ENCODE results near the gene CREBL2.
"Not testable (repeated sequence)": the region's sequence is repeated elsewhere in the genome, so short reads cannot be mapped to it uniquely, and the experiment has no call there.

CREBL2 gene

DNA sequence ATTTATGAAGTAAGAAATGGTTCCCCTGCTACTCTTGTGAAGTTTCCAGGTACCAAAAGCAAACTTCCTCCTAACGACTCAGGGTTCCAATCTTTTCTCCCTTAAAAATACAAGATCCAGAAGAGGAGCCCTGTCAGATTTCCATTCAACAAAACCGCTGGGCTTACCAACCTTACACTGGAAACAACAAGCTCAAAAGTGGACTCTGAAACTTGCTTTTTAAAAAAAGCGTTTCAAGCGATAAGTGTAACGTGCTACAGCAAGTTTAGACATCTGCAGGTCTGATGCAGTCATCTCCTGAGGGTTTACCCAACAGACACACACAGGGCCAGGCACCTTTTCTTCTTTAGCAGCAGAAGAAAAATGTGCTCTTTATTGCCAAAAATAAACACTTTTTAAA, 6.9 kb upstream of the CREBL2 start:
- ATAC-seq (replicated peaks; ENCODE audit: extremely low read depth, poor library complexity, severe bottlenecking) (no peak), DNase-seq (ENCODE audit: low spot score in 2 of 2) (no peak)
- Mint-ChIP-seq H3K9me3 (no peaks in the 10 kb centered on the region), H3K4me1 (no peaks in the 10 kb centered on the region), H3K4me3 (no peak overlapping the region), H3K27me3 (no peaks in the 10 kb centered on the region), H3K36me3 (ENCODE audit: insufficient read depth) (peaks cover 4% of the 10 kb centered on the region), H3K27ac (ENCODE audit: low read depth) (no peak overlapping the region)

DNA sequence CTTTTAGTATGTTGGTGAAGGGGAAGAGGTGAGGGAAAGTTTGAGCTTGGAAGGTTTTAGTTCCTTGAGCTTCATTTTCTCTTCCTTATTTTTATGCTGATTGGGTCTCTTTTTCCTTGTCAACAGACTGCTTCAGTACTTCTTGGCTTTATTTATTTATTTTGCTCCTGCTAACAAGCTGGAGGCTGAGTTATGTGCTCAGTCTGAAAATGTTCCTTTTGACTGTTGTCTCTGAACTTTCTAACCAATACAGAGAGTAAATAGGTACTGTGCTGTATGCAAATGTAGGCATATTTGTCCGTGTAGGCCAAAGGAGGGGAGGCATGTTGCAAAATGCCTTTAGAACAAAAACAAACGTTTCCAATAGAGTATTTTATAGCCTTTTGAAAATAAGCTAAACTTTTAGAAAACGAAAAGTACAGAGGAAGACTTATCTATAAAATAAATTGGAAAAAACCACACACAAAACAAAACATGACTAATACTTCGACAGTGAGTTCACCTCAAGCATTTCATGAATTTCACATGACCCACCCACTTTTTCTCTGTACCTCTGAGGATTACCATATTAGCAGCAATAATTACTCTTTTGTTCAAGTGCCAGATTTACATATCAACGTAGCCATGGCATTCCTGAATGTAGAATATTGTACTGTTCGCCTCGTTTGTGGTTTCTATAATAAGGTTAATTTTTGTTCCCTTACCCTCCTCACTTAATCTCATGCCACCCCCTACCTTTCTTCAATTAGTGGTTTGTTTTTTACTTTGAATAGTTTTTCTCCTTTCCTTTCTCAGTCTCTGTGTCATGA, 4.7 kb upstream of the CREBL2 start:
- H3K27me3 Mint-ChIP-seq, result no peaks in the 10 kb centered on the region
- ATAC-seq (replicated peaks; ENCODE audit: extremely low read depth, poor library complexity, severe bottlenecking) (no peak), DNase-seq (ENCODE audit: low spot score in 2 of 2) (no peak)
- no peak overlapping the region for H3K27ac Mint-ChIP-seq (ENCODE audit: low read depth)
- peaks cover 13% of the 10 kb centered on the region for H3K4me1 Mint-ChIP-seq
- no peaks in the 10 kb centered on the region for H3K9me3 Mint-ChIP-seq
- H3K36me3 Mint-ChIP-seq (ENCODE audit: insufficient read depth), result peaks cover 11% of the 10 kb centered on the region
- H3K4me3 Mint-ChIP-seq, result no peak overlapping the region

DNA sequence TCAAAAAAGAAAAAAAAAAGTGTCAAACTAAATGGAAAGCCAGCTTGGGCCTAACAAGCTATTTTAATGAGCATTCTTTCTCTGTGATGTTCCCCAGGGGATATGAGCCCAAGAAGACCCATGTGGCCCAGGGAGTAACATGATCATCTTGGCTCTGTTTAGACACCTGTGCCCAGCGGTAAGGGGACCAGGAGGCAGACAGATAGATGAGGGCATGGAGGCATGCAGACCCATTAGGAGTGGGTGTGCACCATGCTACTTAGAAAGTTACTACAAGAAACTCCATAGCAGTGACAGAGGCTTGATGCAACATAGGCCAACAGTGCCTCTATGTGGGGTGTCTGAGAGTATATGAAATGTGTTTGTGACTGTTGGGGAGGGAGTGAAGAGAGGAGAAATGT, 3.1 kb upstream of the CREBL2 start:
- Mint-ChIP-seq H3K4me1 (peaks cover 29% of the 10 kb centered on the region), H3K36me3 (ENCODE audit: insufficient read depth) (peaks cover 19% of the 10 kb centered on the region), H3K27me3 (no peaks in the 10 kb centered on the region), H3K27ac (ENCODE audit: low read depth) (no peak overlapping the region), H3K4me3 (no peak overlapping the region), H3K9me3 (no peaks in the 10 kb centered on the region)
- ATAC-seq (replicated peaks; ENCODE audit: extremely low read depth, poor library complexity, severe bottlenecking) (no peak), DNase-seq (ENCODE audit: low spot score in 2 of 2) (no peak)

DNA sequence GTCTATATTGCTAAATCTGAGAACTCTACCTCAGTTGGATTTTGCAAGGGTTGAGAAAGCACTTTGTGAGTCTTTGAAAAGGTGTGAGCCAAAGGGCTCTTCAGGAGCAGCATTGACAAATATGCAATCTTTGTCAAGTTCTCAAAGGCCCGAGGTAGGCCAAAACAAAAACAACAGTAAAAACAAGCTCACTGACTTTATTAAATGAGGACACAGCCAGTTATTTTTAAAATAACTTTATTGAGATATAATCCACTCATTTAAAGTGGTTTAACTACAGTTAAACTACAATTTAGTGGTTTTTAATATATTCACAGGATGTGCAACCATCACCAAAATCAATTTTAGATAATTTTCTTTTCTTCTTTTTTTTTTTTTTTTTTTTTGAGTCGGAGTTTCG, 2.0 kb upstream of the CREBL2 start:
- Mint-ChIP-seq H3K27ac (ENCODE audit: low read depth) (no peak overlapping the region), H3K27me3 (no peaks in the 10 kb centered on the region), H3K9me3 (no peaks in the 10 kb centered on the region), H3K36me3 (ENCODE audit: insufficient read depth) (peaks cover 22% of the 10 kb centered on the region), H3K4me1 (peaks cover 36% of the 10 kb centered on the region), H3K4me3 (no peak overlapping the region)
- no peak for ATAC-seq (replicated peaks; ENCODE audit: extremely low read depth, poor library complexity, severe bottlenecking)
- DNase-seq (ENCODE audit: low spot score in 2 of 2), result no peak

DNA sequence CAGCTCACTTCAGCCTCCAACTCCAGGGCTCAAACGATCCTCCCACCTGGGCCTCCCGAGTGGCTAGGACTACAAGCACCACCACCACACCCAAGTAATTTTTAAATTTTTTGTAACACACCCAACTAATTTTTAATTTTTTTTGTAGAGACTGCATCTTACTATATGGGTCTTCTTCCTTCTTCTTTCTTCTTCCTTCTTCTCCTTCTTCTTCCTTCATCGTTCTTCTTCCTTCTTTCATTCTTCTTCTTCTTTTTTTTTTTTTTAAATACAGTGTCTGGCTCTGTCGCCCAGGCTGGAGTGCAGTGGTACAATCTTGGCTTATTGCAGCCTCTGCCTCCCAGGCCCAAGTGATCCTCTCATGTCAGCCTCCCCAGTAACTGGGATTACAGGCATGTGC, 965 bp upstream of the CREBL2 start:
- no peak for DNase-seq (ENCODE audit: low spot score in 2 of 2)
- no peak for ATAC-seq (replicated peaks; ENCODE audit: extremely low read depth, poor library complexity, severe bottlenecking)
- Mint-ChIP-seq H3K27me3 (no peaks in the 10 kb centered on the region), H3K4me1 (peaks cover 38% of the 10 kb centered on the region), H3K27ac (ENCODE audit: low read depth) (peak overlapping the region; percentile 97), H3K4me3 (peak overlapping the region; percentile 92), H3K36me3 (ENCODE audit: insufficient read depth) (peaks cover 24% of the 10 kb centered on the region), H3K9me3 (no peaks in the 10 kb centered on the region)

DNA sequence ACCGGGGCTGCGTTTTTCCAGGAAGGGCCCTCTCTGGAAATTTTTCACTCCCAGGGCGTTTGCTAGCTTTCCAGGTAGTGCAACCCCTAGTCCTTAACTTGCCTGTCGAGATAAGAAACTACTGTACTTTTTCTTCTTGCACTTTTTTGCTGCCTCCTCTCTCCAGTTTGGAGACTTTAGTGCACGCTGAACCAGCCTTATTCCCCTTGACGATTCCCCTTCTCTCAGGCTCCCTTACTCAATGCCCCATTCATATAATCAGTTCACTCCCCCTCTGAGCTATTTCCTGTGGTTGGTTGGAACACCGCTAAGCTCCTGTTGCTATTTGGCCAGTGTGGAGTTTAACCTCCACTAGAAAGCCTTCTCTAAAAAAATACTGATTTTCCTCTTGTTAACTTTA, 682 bp downstream of the CREBL2 start:
- ATAC-seq (replicated peaks; ENCODE audit: extremely low read depth, poor library complexity, severe bottlenecking) (peak; percentile 26), DNase-seq (ENCODE audit: low spot score in 2 of 2) (no peak)
- peak overlapping the region; percentile 97 for H3K27ac Mint-ChIP-seq (ENCODE audit: low read depth)
- no peaks in the 10 kb centered on the region for H3K27me3 Mint-ChIP-seq
- H3K4me1 Mint-ChIP-seq, result peaks cover 48% of the 10 kb centered on the region
- no peaks in the 10 kb centered on the region for H3K9me3 Mint-ChIP-seq
- H3K4me3 Mint-ChIP-seq, result peak overlapping the region; percentile 92
- H3K36me3 Mint-ChIP-seq (ENCODE audit: insufficient read depth), result peaks cover 28% of the 10 kb centered on the region

DNA sequence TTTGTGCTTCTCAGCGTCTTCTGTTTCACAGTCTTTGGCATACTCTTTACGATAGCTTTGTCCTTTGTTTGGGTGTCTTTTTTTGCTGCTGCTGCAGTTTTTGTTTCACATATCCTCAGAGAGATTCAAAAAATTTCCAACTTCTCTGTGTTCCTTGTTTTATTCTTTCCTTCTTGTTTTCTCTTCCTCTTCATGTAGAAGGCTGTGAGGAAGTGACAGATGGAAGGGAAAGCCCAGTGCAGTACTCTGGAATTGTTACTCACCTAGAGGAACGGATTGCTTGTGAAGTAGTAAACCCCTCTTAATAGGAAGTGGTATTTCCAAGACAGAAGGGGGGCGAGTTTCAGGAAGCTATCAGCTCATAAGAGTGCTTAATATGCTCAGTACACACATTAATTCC, 1.7 kb downstream of the CREBL2 start:
- peak overlapping the region; percentile 92 for H3K4me3 Mint-ChIP-seq
- no peaks in the 10 kb centered on the region for H3K27me3 Mint-ChIP-seq
- no peak for ATAC-seq (replicated peaks; ENCODE audit: extremely low read depth, poor library complexity, severe bottlenecking)
- peaks cover 48% of the 10 kb centered on the region for H3K4me1 Mint-ChIP-seq
- peak overlapping the region; percentile 97 for H3K27ac Mint-ChIP-seq (ENCODE audit: low read depth)
- H3K9me3 Mint-ChIP-seq, result no peaks in the 10 kb centered on the region
- H3K36me3 Mint-ChIP-seq (ENCODE audit: insufficient read depth), result peaks cover 28% of the 10 kb centered on the region
- no peak for DNase-seq (ENCODE audit: low spot score in 2 of 2)

DNA sequence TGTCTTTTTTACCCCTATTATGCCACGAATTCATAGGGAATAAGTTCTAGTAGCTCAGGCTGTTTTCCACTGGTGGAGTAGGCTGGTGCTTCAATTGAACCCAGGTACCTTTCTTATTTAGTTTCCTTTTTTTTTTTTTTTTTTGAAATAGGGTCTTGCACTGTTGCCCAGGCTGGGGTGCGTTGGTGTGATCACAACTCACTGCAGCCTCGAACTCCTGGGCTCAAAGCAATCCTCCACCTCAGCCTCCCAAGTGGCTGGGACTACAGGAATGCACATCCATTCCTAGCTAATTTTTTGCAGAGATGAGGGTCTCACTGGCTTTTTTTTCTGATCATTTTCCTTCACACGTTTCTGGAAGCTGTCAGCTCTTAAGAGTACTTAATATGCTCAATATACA, 2.7 kb downstream of the CREBL2 start:
- Mint-ChIP-seq H3K4me1 (peaks cover 48% of the 10 kb centered on the region), H3K27me3 (no peaks in the 10 kb centered on the region), H3K36me3 (ENCODE audit: insufficient read depth) (peaks cover 30% of the 10 kb centered on the region), H3K9me3 (no peaks in the 10 kb centered on the region), H3K4me3 (peak overlapping the region; percentile 18), H3K27ac (ENCODE audit: low read depth) (peak overlapping the region; percentile 97)
- DNase-seq (ENCODE audit: low spot score in 2 of 2), result no peak
- no peak for ATAC-seq (replicated peaks; ENCODE audit: extremely low read depth, poor library complexity, severe bottlenecking)

DNA sequence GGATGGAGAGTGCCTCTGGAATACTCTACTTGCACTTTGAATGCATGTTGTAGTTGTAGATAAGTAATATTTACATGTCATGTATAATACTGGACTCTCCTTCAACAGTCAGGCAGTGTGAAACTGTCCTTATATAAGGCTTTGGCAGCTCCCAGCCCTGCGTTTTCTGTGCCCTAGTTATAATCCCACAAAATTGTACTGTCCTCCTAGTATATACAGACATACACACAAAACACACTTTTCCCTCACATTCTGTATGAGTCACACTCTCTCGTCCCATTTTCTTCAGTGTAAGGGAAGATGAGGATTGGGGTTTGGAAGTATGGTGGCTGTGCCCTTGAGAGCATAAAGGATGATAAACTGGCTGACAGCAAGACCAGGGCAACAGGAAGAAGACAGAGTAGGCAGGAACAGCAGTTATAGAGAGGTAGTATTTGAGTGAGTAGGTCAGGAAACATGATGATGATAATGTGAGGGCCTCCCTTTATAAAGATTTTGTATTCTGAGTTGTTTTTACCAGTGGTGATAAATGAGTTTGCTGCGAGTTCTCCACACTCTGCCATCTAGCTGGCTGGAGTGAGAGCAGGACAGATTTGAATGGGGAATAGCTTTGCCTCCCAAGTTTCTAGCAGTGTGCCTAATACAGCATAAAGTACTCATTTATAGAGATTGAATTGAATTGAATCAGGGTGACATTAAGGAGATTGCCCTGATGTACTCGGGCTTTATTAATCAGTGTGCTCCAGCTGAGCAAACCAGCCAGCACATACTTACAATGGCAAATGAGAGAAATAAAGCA, 5.0 kb downstream of the CREBL2 start:
- Mint-ChIP-seq H3K4me3 (peak overlapping the region; percentile 0), H3K4me1 (peaks cover 46% of the 10 kb centered on the region), H3K27ac (ENCODE audit: low read depth) (peak overlapping the region; percentile 1), H3K9me3 (no peaks in the 10 kb centered on the region), H3K27me3 (no peaks in the 10 kb centered on the region), H3K36me3 (ENCODE audit: insufficient read depth) (peaks cover 27% of the 10 kb centered on the region)
- DNase-seq (ENCODE audit: low spot score in 2 of 2), result no peak
- no peak for ATAC-seq (replicated peaks; ENCODE audit: extremely low read depth, poor library complexity, severe bottlenecking)

DNA sequence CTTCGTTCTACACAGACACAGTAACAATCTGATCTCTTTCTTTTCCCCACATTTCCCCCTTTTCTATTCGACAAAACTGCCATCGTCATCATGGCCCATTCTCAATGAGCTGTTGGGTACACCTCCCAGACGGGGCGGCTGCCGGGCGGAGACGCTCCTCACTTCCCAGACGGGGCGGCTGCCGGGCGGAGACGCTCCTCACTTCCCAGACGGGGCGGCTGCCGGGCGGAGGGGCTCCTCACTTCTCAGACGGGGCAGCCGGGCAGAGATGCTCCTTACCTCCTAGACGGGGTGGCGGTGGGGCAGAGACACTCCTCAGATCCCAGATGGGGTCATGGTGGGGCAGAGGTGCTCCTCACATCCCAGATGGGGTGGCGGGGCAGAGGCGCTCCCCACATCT, 6.4 kb downstream of the CREBL2 start:
- DNase-seq (ENCODE audit: low spot score in 2 of 2); ATAC-seq (replicated peaks; ENCODE audit: extremely low read depth, poor library complexity, severe bottlenecking); H3K27ac Mint-ChIP-seq (ENCODE audit: low read depth); H3K4me3 Mint-ChIP-seq; H3K27me3 Mint-ChIP-seq; H3K9me3 Mint-ChIP-seq: not testable (repeated sequence)
- Mint-ChIP-seq H3K36me3 (ENCODE audit: insufficient read depth) (peaks cover 20% of the 10 kb centered on the region), H3K4me1 (peaks cover 49% of the 10 kb centered on the region)

DNA sequence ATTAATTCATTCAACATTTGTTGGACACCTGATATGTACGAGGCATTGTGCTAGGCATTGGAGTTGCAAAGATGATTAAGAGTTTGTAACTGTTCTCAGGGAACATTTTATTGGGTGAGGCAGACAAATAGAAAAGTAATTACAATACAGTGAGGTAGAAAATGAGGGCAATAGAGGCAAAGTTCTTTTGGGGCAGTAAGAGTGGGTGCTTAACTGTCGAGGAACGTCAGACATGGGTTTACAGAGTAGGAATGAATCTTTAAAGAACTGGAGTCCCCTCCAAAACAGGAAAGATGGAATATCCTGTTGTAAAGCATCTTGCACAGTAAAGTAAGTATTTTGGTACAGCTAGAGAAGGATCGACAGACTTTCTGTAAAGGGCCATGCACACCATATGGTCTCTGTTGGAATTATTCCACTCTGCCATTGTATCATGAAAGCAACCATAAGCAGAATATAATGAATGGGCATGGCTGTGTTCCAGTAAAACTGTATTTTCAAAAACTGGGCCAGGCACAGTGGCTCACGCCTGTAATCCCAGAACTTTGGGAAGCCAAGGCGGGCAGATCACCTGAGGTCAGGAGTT, 9.1 kb downstream of the CREBL2 start:
- H3K27ac Mint-ChIP-seq (ENCODE audit: low read depth), result peak overlapping the region; percentile 74

DNA sequence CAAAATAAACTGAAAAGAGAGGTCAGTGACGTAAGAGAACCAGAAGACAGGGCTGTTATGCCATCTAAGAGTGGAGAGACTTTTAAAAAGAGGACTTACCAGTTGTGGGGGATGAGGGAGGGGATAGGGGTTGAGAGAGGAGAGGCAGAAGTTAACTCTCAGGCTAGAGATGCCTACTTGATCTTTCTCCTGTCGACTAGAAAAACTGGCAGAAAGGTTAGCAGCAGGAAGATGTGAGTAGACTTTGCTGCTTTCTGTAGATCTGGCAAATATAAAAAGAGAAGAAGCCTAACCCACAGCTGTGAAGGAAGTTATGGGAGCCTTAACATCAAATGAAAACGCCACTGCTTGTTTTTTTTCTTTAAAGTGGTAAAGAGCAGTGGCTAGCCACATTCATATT, 10.7 kb downstream of the CREBL2 start:
- Mint-ChIP-seq H3K27ac (ENCODE audit: low read depth) (peak overlapping the region; percentile 74), H3K4me1 (peaks cover 60% of the 10 kb centered on the region), H3K36me3 (ENCODE audit: insufficient read depth) (peaks cover 5% of the 10 kb centered on the region), H3K4me3 (peak overlapping the region; percentile 52), H3K27me3 (no peaks in the 10 kb centered on the region), H3K9me3 (no peaks in the 10 kb centered on the region)
- DNase-seq (ENCODE audit: low spot score in 2 of 2) (no peak), ATAC-seq (replicated peaks; ENCODE audit: extremely low read depth, poor library complexity, severe bottlenecking) (peak; percentile 77)

More for the DNA sequence above, 9.1 kb downstream of the CREBL2 start:
- Mint-ChIP-seq H3K27me3 (no peaks in the 10 kb centered on the region), H3K36me3 (ENCODE audit: insufficient read depth) (peaks cover 7% of the 10 kb centered on the region), H3K4me1 (peaks cover 59% of the 10 kb centered on the region), H3K4me3 (no peak overlapping the region), H3K9me3 (no peaks in the 10 kb centered on the region)
- ATAC-seq (replicated peaks; ENCODE audit: extremely low read depth, poor library complexity, severe bottlenecking), result no peak
- no peak for DNase-seq (ENCODE audit: low spot score in 2 of 2)
